Suprapubic skin (tissue), 4 donors: ENCODE data around the gene NFU1. TPM values are rescaled to one million over a fixed set of nuclear protein-coding genes. Genes with fewer than 3 reads are reported as not detected.
A peak's percentile ranks its signal among the peaks of the same experiment; 100 is the strongest.

Experiments
- DNase-seq, 2 donors: peaks; one replicate each; pipeline ENCODE4 v3.0.0-alpha.2; 2019; ENCODE audit warnings: low spot score in 2 of 2
- H3K27ac ChIP-seq: fragments of 200-600 bp; sonication (generic); one replicate; pipeline ENCODE4 v1.5.1; 2019
- H3K27me3 ChIP-seq: fragments of 200-600 bp; sonication (generic); one replicate; pipeline ENCODE4 v1.5.1; 2019
- H3K36me3 ChIP-seq: fragments of 200-600 bp; sonication (generic); one replicate; pipeline ENCODE4 v1.5.1; 2019
- H3K4me1 ChIP-seq: fragments of 200-600 bp; sonication (generic); one replicate; pipeline ENCODE4 v1.5.1; 2019
- H3K4me3 ChIP-seq: fragments of 200-600 bp; sonication (generic); one replicate; pipeline ENCODE4 v1.5.1; 2019; ENCODE audit warnings: mild to moderate bottlenecking
- H3K9me3 ChIP-seq: fragments of 200-600 bp; sonication (generic); one replicate; pipeline ENCODE4 v1.5.1; 2019
- EP300 ChIP-seq: sonication (generic); formaldehyde crosslinking; IDR thresholded peaks from one replicate; pipeline ENCODE4 v1.6.1; 2017; ENCODE audit warnings: antibody characterized with exemption
- POLR2A ChIP-seq, 2 donors: fragments of 450-650 bp; IDR thresholded peaks; one replicate each; pipeline ENCODE4 v1.6.1; 2017; ENCODE audit warnings: antibody characterized with exemption in 2 of 2, mild to moderate bottlenecking in 2 of 2, moderate library complexity in 2 of 2
- POLR2AphosphoS5 ChIP-seq, 3 donors: sonication (generic); formaldehyde crosslinking; IDR thresholded peaks; one replicate each; pipeline ENCODE4 v1.6.1; 2017; ENCODE audit warnings: antibody characterized with exemption in 3 of 3
- WGBS: methylation state at CpG from one replicate; pipeline ENCODE4 v1.1.5; 2018; 5-methylcytosine and 5-hydroxymethylcytosine counted together
- total RNA-seq, 4 donors: library from RNA; depleted of rRNA; stranded (reverse); fragments of >200 nt; gene quantifications; one replicate each; pipeline ENCODE4 v1.1.0, GENCODE V29; 2016
- TF ChIP-seq, protein P1 (sequence below), 2 donors: fragments of 200-600 bp in 1 of 2; fragments of 450-650 bp in 1 of 2; sonication (generic) in 1 of 2; IDR thresholded peaks; one replicate each; pipeline ENCODE4 v1.5.1; 2016 to 2019; ENCODE audit warnings: antibody characterized with exemption in 2 of 2, mild to moderate bottlenecking in 1 of 2, moderate library complexity in 1 of 2

The NFU1 gene
- total RNA-seq, 4 donors from 2014 or later, result 18.0 to 27.8 (median 22.8) TPM

DNA sequence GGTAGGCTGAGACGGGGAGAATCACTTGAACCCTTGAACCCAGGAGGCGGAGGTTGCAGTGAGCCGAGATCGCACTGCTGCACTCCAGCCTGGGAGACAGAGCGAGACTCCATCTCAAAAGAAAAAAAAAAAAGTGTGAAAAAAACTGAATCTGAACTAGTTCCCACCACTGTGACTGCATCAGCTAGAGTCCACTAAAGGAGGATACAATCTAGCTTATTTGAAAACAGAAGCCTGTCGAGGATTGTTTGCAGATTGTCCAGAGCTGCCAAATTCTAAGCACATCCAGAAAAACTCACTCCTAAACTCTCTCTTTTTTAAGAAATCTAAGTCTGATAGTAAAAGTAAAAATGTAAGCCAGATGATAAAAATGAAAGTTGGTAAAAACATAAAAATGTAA, 60.8 kb downstream of the NFU1 start:
- Histone ChIP-seq H3K27me3 (no peaks in the 10 kb centered on the region), H3K9me3 (no peaks in the 10 kb centered on the region), H3K27ac (no peak overlapping the region), H3K4me1 (peaks cover 5% of the 10 kb centered on the region), H3K4me3 (no peak overlapping the region), H3K36me3 (peaks cover 19% of the 10 kb centered on the region)
- 86% methylated on average over 6 of the region's 6 CpGs for WGBS
- no peak for DNase-seq
- TF ChIP-seq POLR2A (IDR thresholded peaks at IDR 0.05), result no peak
- TF ChIP-seq POLR2AphosphoS5 (IDR thresholded peaks at IDR 0.05), result no peak

DNA sequence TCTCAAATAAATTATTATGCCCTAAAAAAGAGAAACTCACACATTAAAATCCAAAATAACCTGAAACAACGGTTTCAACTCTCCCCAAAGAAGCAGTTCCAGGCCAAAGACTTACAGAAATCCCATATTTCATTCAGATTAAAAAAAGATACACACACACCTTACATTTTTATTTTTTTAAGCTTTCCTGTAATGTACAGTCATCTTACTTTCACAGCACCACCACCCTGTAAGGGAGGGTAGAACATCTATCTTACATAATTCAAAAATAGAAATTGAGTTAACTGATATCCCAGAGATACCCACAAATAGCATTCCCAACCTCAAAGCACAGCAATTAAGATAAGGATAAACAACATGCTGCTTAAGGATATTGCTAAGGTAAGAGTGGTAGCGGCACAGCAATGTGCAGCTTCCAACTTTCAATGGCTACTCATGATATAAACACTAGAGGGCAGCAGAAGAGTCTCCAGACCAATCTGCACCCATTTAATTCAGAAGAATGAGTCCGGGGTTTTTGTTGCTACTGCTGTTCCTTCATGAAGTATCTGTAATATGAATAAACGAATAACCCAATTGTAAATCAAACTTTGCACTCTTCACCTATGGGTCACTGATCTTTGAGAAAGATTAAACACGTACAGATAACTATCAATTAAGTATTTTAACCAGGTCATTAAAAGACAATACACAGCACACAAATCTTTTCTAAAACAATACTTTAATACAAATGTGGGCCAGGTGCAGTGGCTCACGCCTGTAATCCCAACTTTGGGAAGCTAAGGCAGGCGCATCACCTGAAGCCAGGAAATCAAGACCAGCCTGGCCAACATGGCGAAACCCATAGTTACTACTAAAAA, 61.5 kb downstream of the NFU1 start:
- H3K4me3 ChIP-seq, result no peak overlapping the region
- no peaks in the 10 kb centered on the region for H3K27me3 ChIP-seq
- WGBS, result 73% methylated on average over 8 of the region's 8 CpGs
- peaks cover 2% of the 10 kb centered on the region for H3K4me1 ChIP-seq
- TF ChIP-seq POLR2A (IDR thresholded peaks at IDR 0.05) (no peak), EP300 (no peak), POLR2AphosphoS5 (IDR thresholded peaks at IDR 0.05) (no peak)
- TF ChIP-seq, protein P1, sequence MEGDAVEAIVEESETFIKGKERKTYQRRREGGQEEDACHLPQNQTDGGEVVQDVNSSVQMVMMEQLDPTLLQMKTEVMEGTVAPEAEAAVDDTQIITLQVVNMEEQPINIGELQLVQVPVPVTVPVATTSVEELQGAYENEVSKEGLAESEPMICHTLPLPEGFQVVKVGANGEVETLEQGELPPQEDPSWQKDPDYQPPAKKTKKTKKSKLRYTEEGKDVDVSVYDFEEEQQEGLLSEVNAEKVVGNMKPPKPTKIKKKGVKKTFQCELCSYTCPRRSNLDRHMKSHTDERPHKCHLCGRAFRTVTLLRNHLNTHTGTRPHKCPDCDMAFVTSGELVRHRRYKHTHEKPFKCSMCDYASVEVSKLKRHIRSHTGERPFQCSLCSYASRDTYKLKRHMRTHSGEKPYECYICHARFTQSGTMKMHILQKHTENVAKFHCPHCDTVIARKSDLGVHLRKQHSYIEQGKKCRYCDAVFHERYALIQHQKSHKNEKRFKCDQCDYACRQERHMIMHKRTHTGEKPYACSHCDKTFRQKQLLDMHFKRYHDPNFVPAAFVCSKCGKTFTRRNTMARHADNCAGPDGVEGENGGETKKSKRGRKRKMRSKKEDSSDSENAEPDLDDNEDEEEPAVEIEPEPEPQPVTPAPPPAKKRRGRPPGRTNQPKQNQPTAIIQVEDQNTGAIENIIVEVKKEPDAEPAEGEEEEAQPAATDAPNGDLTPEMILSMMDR (IDR thresholded peaks at IDR 0.05), result peak; percentile 25 to 42
- peaks cover 25% of the 10 kb centered on the region for H3K36me3 ChIP-seq
- no peak for DNase-seq
- no peaks in the 10 kb centered on the region for H3K9me3 ChIP-seq
- H3K27ac ChIP-seq, result no peak overlapping the region

DNA sequence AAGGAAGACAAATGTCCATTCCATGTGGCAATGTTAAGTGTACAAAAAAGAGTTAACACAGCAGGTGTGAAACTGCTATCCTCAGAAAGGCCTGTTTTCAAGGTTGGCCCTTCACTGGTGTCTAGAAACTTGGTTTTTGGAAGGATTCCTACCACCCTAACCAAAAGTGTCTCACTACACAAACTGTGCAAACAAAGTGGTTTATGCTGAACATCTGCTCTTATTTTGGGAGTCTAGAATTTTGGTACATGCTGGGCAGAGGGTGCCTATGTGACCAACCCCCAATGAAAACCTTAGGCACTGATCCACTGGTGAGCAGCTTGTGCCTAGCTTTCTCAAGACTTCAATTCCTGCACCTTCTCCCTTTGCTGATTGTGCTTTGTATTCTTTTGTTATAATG, 64.5 kb downstream of the NFU1 start:
- no peak overlapping the region for H3K27ac ChIP-seq
- H3K4me3 ChIP-seq, result no peak overlapping the region
- no peak for DNase-seq
- peaks cover 53% of the 10 kb centered on the region for H3K36me3 ChIP-seq
- H3K4me1 ChIP-seq, result no peaks in the 10 kb centered on the region
- TF ChIP-seq POLR2AphosphoS5 (IDR thresholded peaks at IDR 0.05) (no peak), POLR2A (IDR thresholded peaks at IDR 0.05) (no peak), EP300 (no peak)
- TF ChIP-seq, protein P1 (IDR thresholded peaks at IDR 0.05), result no peak
- no peaks in the 10 kb centered on the region for H3K27me3 ChIP-seq
- H3K9me3 ChIP-seq, result no peaks in the 10 kb centered on the region

DNA sequence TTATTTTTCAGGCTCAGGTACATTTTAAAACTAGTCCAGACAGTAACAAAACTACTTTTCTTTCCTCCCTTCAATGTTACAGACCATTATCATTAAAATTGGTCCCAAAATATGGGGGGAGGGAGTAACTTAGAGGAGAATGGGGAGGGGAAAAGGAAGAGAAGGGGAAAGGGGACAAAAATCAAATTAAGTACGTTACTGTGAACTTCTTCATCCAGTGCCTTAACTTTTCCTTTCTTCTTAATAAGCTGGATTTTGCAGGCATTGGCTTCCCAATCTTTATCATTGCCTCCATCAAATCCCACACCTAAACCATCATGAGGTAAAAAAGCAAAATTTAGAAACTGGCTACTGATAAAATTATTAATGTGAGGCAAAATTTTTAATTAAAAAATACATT, 67.4 kb downstream of the NFU1 start:
- no peak for TF ChIP-seq EP300
- no peak for TF ChIP-seq POLR2AphosphoS5 (IDR thresholded peaks at IDR 0.05)
- TF ChIP-seq, protein P1 (IDR thresholded peaks at IDR 0.05), result no peak
- TF ChIP-seq POLR2A (IDR thresholded peaks at IDR 0.05), result no peak
- peaks cover 71% of the 10 kb centered on the region for H3K36me3 ChIP-seq
- no peak overlapping the region for H3K4me3 ChIP-seq
- H3K27me3 ChIP-seq, result no peaks in the 10 kb centered on the region
- H3K9me3 ChIP-seq, result no peaks in the 10 kb centered on the region
- H3K4me1 ChIP-seq, result no peaks in the 10 kb centered on the region
- H3K27ac ChIP-seq, result no peak overlapping the region
- no peak for DNase-seq
- 97% methylated on average over 1 of the region's 1 CpG for WGBS

DNA sequence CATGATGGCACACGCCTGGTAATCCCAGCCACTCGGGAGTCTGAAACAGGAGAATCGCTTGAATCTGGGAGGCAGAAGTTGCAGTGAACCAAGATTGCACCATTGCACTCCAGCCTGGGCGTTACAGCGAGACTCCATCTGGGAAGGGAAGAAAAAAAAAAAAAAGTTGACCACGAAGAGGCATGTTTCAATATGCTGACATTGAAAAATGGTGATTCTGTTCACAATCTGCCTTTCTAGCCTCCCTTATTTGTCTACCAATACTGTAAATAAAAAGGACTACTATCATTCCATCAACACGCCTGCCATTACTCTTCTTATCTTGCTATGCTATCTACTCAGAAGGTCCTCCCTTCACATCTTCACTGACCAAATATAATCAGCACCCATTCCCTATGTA, 68.6 kb downstream of the NFU1 start:
- H3K4me1 ChIP-seq, result no peaks in the 10 kb centered on the region
- WGBS, result 89% methylated on average over 7 of the region's 7 CpGs
- no peak for TF ChIP-seq POLR2AphosphoS5 (IDR thresholded peaks at IDR 0.05)
- no peak for TF ChIP-seq EP300
- TF ChIP-seq, protein P1 (IDR thresholded peaks at IDR 0.05), result no peak
- no peak for TF ChIP-seq POLR2A (IDR thresholded peaks at IDR 0.05)
- H3K36me3 ChIP-seq, result peaks cover 79% of the 10 kb centered on the region
- no peak overlapping the region for H3K4me3 ChIP-seq
- H3K27me3 ChIP-seq, result no peaks in the 10 kb centered on the region
- H3K9me3 ChIP-seq, result no peaks in the 10 kb centered on the region
- no peak overlapping the region for H3K27ac ChIP-seq
- DNase-seq, result no peak
